Measurements from ENCODE around the gene RETREG2. TPM values are rescaled to one million over a fixed set of nuclear protein-coding genes. Genes with fewer than 3 reads are reported as not detected.

The RETREG2 gene
- total RNA-seq, 1 donor from 2014 or later = 35.0 TPM

Other genes starting within 250 kb of the RETREG2 start
- not detected for gene CDK5R2, start 218.6 kb upstream of the RETREG2 start, total RNA-seq
- gene FEV, start 193.1 kb upstream of the RETREG2 start, total RNA-seq = not detected
- gene CRYBA2, start 184.9 kb upstream of the RETREG2 start, total RNA-seq = not detected
- gene CFAP65, start 136.8 kb upstream of the RETREG2 start, total RNA-seq = not detected
- gene IHH, start 117.4 kb upstream of the RETREG2 start, total RNA-seq = not detected
- 12.8 TPM for gene NHEJ1, start 17.5 kb upstream of the RETREG2 start, total RNA-seq
- gene SLC23A3, start 8.2 kb upstream of the RETREG2 start, total RNA-seq = 0.92 TPM
- 23.9 TPM for gene CNPPD1, start 1.4 kb upstream of the RETREG2 start, total RNA-seq
- 24.4 TPM for gene ZFAND2B, start 28.5 kb downstream of the RETREG2 start, total RNA-seq
- gene ABCB6, start 40.7 kb downstream of the RETREG2 start, total RNA-seq = 35.3 TPM
- 51.9 TPM for gene ATG9A, start 51.4 kb downstream of the RETREG2 start, total RNA-seq
- gene ANKZF1, start 51.5 kb downstream of the RETREG2 start, total RNA-seq = 41.0 TPM
- 5.2 TPM for gene GLB1L, start 67.2 kb downstream of the RETREG2 start, total RNA-seq
- gene STK16, start 67.2 kb downstream of the RETREG2 start, total RNA-seq = 10.5 TPM
- gene TUBA4B, start 75.0 kb downstream of the RETREG2 start, total RNA-seq = not detected
- gene TUBA4A, start 75.6 kb downstream of the RETREG2 start, total RNA-seq = 76.1 TPM
- 96.5 TPM for gene DNAJB2, start 101.1 kb downstream of the RETREG2 start, total RNA-seq
- gene PTPRN, start 131.1 kb downstream of the RETREG2 start, total RNA-seq = 0.31 TPM
- gene RESP18, start 154.5 kb downstream of the RETREG2 start, total RNA-seq = not detected
- gene DNPEP, start 209.6 kb downstream of the RETREG2 start, total RNA-seq = 33.4 TPM
- 5,232 TPM for gene DES, start 240.1 kb downstream of the RETREG2 start, total RNA-seq